ENCODE results near the gene PZP.

PZP gene

GRCh38 chr12:9122091-9122609 lies 86.0 kb downstream of the PZP start:
- DNase-seq = no peak

- no peak for DNase-seq
Observed at GRCh38 chr12:9120487-9121184, 87.6 kb downstream of the PZP start.

GRCh38 chr12:9118158-9118557 lies 90.0 kb downstream of the PZP start:
- no peak for DNase-seq

- no peak for DNase-seq
Observed at GRCh38 chr12:9115731-9116559, 92.2 kb downstream of the PZP start, which contains the start of gene A2M. Gene A2M, minus strand, starts transcription at chr12:9115919. Its CDS starts 70 bp downstream, at chr12:9115849.

DNA sequence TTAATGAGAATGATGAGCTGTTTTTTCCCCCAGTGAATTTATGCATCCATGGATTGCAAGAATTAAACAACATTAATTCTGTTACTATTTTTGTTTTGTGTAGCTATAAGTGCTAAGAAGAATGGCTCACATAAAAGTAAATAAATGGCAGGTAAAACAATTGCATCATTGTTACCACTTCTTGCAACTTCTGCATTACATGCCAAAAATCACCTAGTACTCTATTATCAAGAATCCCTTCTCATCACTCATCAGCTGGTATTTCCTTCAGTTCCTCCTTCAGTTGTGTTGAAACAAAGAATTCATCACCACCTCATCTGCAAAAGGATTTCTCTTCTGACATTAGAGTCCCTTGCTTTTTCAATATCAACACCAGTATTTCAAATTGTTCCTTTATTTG lies 93.2 kb downstream of the PZP start:
- no peak for DNase-seq

GRCh38 chr12:9113987-9114309 lies 94.2 kb downstream of the PZP start:
- no peak for DNase-seq

DNA sequence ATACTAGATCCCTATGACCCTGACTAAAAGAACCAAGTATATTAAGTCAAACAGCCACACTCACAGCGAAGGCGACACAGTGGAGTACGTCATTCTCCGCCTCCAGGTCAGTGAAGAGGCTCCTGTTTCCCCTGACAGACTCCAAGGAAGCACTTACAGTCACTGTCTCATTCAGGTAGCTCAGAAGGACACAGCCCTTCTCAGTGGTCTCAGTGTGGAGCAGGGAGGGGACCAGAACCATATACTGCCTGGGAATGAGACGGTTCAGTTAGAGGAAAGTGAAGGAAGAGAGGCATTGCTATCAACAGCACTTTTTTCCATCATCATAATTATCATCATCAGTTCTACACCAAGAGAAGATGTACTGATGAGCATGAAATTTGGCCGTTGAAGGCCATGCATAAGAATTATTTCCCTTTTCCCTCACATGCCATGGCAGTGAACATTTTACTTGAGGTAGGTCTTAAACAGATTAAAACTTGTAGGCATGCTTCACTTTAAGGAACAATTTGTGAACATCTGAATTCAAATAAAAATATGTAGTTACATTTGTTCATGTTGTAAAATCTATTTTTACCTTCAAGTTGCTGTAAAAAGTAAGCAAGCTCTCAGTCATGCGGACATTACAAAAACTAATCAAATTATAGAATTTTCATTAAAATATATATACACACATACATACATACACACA lies 94.8 kb downstream of the PZP start:
- DNase-seq = no peak

DNA sequence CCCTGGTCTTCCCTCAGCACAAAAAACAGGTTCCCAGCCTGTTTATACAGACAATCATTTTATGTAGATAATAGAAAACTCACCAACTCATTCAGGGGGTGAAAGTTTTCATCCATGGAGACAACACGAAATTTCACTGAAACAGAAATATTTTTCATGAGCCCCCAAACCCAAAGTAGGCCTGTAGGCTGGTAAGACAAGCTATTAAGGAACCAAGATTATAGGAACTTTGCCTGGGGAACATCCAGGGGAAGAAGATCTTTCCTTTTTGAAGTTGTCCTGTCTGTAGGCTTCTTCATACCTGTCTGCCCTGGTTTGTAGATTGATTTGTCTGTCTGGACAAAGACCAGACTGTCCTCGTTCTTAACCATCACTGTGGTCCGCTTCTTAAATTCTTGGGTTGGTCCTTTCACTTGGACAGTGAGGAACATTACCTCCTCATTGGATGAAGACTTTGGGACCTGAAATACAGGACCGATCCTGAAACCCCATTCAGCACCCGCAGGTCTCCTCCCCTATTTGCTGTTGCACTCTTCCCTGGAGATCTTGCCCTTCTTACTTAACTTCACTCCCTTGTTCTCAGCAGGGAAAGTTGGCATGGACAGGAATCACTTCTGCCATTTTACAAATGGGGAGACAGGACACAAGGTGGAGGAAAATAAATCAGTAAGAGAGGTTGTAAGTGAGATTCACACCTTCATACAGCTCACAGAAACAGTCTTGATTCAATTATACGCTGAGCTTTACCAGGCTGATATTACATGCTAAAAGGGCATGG lies 95.9 kb downstream of the PZP start:
- no peak for DNase-seq

DNA sequence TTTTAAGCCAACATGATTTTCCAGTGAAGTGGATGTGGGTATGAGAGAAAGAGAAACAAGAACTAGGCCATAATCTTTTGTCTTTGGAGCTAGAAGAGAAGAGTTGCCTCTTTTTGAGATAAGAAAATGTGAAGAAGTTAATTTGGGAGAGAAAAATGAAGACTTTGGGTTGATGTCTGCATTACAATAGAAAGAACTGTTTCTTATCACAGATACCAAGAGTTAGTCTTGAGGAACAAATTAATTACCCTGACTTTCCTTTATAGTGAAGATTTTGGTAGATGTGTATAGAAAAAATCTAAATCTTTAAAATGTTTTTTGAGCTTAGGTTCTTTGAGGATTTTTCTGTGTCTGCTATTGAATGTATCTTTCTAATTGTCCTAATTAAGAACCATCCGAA lies 96.7 kb downstream of the PZP start:
- DNase-seq = no peak

GRCh38 chr12:9109737-9110491 lies 98.3 kb downstream of the PZP start:
- no peak for DNase-seq

DNA sequence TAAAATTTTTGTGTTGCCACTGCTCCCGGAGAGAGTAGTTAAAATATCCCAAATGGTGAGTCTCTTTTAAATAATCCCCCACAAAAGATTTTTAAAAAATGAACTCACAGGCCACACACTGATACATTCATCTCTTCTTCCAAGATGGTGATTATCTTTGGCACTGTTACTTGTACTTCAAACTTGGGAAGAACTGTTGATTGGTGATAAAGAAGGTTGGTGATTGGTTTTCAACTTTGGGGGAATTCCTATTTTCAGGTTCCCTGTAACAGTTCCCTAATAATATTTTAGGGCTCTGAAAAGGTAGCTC lies 99.0 kb downstream of the PZP start:
- DNase-seq = no peak

DNA sequence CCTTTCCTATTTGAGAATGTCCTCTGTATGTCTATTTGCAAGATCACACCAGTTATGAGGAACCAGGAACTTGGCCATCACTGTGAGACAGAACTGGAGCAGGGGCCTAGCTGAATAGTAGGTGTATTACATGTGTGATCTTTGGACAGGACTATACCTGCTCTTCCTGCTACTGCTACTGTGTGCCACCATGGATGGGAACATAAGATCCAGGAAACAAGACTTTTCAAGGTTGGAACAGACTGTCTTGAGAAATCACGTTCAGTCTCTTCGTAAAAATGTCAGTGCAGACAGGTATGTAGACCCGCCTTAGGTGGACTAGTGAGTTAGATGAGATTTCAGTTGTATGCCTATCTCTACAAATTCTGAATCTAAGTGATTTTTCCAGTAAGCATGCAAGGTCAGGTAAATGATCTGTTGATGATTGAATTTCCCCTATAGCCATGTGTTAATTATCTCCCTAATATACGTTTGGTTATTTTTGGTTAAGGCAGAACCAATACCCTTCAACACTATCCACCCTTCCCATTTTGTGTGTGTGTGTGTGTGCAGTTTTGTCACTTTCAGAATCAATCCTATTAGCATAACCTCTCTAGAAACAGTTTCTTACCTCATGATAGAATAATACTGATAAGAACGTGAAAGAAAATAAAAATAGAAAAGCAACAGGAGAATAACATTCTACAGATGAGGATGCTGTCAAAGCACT lies 99.5 kb downstream of the PZP start:
- DNase-seq = no peak

- no peak for DNase-seq
Observed at GRCh38 chr12:9107542-9107873, 100.7 kb downstream of the PZP start.

DNA sequence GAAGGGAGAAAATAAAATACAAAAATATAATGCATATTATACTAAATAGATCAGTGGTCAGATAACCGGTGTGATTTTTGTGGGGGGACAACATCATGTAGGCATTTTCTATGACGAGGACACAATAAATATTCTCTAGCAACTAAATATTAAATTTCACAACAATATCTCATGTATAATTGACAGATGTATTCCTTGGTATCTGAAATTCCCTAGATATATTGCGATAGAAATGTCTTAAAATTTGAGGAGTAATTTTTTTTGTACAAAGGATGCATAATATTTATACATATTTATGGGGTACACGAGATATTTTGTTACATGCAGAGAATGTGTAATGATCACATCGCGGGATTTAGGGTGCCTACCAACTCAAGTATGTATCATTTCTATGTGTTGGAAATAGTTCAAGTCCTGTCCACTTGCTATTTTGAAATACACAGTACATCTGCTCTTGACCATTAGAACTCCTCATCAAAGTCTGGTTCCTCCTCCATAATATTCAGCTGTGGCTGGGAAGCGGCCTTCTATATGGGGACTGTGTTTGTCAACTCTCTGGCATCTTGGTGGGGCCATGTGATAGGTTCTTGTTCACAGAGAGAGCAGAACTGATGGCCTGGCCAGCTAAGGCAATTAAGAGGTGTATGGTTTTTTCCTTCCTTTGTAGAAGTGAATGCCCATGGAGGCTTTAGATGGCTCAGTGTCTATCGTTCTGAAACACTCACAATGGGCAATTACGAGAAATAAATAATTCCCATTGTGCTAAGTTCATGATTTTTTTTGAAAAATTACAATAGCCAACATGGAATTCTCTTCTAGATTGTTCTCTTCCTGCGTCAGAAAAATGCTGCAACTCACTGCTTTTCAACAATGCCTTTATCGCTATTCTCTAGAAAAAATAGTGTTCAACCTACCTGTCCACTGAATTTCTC lies 101.3 kb downstream of the PZP start:
- no peak for DNase-seq

GRCh38 chr12:9106067-9106466 lies 102.1 kb downstream of the PZP start:
- no peak for DNase-seq

- no peak for DNase-seq
Observed at GRCh38 chr12:9104767-9105423, 103.3 kb downstream of the PZP start.

DNA sequence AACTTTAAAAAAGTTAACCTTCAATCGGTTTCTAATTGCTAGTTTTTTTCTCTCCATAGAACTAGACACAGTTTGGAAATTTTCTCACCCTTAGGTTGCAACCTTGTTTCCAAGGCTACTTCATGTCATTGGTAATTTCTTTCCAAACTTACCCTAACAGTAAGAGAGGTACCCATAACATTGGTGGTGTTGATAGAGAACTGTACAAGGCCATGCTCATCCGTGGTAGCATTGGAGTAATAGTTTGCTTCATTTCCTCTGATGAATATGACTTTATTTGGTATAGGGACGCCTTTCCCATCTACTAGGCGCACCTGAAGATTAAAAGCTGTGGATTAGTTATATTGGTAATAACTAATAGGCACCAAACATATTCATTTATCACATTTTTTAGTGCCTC lies 104.1 kb downstream of the PZP start:
- no peak for DNase-seq

DNA sequence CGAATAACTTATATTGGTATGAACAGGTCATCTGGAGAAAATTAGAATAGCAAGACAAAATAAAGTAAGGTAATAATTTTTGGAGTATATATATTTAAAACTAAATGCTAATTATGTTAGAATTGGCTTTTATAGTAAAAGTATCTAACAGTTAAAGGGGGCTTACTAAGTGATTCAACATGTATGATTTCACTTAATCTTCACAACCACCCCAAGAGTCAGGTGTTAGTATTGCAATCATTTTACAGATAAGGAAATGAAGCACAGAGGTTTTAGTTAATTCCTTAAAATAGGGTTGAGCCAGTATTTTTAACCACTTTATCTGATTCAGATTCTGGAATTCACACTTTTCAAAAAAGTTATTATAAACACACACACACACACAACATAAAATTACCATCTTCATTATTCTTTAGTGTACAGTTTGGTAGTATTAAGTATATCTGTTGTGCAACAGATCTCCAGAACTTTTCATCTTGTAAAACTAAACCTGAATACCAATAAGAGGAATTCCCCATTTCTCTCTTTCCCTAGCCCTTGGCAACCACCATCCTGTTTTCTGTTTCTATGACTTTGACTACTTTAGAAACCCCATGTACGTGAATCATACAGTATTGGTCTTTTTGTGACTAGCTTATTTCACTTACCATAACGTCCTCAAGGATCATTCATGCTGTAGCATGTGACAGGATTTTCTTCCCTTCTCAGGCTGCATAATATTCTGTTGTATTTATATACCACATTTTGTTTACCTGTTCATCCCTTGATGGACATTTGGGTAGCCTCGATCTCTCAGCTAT lies 104.9 kb downstream of the PZP start:
- DNase-seq = peak; percentile 6

DNA sequence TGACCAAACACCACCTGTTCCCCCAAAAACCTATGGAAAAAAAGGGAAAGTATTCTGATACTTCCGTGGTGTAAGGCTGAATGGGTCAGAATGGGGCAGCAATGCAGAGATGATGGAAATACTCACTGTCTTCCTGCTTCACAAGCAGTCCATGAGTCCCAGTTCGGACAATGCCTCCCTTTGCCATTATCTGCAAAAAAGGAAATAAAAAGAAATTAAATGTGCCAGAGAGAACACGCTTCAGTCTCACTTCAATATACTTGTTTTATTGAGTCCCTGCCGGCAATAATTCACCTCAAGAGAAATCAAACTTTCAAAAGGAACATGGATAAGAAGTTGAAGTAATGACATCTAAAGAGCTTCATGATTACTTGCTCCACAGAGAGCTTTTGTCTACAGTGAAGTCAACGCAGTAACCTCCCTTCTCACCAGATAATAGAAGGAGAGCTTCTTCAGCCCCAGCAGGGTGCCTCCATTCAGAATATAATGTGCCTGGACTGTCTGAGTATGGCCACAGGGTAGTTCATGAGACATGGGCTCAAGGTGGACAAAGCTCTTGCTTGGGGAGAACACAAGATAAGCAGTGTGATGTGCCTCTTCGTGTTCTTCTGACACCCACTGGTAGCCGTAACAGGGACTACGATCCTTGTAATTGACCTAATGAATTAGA lies 107.0 kb downstream of the PZP start:
- DNase-seq = no peak
